ENCODE data around the gene RRP7A. TPM values are rescaled to one million over a fixed set of nuclear protein-coding genes. Genes with fewer than 3 reads are reported as not detected.
"Not testable (repeated sequence)": the region's sequence is repeated elsewhere in the genome, so short reads cannot be mapped to it uniquely, and the experiment has no call there.

Gene RRP7A
- polyA plus RNA-seq, 5 donors: 25.8 to 45.9 (median 29.5) TPM

DNA sequence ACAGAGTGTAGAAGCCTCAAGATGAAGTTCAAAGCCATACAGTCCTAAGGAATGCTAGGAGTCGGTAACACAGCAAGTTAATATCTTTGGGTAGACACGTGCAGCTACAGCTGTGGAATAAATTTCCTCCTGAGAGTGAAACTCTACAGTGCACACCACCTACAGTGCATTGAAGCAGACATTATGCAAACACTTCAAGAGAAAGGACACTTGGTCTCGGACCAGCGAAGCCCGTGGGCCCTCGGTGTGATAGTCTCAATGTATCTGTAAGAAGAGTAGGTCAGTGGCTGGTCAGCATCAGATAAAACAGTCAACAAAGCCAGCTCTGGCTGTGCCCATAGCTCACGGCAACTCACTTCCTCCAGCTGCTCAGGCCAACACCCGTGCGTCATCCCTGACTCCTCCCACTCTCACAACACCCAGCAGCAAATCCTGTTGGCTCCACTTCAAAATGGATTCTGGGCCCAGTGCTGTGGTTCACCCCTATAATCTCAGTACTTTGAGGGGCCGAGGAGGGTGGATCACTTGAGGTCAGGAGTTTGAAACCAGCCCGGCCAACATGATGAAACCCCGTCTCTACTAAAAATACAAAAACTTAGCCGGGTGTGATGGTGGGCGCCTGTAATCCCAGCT, 17.7 kb upstream of the RRP7A start:
- DNase-seq: not testable (repeated sequence)

DNA sequence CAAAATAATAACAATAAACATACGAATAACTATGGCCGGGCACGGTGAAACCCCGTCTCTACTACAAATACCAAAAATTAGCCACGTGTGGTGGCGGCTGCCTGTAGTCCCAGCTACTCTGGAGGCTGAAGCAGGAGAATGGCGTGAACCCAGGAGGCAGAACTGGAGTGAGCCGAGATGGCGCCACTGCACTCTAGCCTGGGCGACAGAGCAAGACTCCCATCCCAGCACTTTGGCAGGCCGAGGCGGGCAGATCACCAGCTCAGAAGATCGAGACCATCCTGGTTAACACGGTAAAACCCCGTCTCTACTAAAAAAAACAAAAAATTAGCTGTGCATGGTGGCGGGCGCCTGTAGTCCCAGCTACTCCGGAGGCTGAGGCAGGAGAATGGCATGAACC, 17.0 kb upstream of the RRP7A start:
- DNase-seq: not testable (repeated sequence)

DNA sequence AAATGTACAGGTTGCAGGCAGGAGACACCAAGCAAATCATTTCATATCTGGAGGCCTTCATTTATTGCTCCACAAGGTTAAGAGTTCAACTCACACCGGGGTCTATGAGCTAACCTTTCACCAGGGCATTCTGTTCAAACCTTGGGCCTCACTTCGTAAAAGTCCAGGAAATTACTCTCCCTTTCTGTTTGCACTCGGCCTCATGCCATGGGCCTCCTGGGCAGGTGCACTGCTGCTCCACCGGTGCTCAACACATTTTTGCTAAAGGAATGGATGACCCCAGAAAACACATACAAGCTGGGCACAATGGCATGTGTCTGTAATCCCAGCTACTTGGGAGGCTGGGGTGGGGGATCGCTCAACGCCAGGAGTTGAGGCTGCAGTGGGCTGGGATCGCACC, 16.6 kb upstream of the RRP7A start:
- no peak for DNase-seq

DNA sequence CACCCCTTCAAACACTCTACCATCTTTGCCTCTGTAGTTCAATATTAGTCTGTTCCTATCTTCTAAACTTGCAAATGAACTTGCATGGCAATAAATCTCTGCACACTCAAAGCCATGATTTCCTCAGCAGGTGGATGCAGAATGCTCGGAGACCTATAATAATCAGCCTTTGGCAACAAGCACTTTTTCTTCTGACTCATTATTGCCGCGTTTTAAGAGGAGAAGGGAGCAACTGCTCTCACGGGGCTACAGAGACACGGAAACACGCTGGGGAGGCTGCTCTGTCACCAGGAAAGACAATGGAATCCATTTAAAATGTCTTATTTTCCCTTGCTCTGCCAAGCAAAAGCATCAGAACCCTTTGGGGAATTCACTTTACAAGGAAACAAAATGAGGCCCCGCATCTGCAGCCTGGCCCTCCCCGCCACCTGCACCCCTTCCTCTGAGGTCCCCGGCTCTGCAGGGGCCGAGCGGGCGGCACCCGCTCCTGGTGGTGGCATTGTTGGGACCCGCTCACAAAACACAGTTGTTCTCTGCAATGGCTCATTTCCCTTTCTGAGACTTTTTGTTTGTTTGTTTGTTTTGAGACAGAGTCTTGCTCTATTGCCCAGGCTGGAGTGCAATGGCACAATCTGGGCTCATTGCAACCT, 15.6 kb upstream of the RRP7A start:
- DNase-seq: not testable (repeated sequence)

DNA sequence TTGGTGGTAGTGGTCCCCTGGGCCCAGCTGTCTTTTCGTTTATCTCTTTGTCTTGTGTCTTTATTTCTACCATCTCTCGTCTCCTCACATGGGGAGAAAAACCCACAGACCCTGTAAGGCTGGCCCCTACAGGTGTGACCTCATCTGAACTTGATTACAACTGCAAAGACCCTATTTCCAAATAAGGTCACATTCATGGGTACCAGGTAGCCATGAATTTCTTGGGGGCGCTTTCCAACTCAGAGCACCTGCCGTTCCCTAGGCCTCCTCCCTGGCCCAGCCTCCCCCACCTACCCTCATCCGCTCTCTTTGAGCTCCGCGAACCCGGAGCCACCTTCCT, 14.0 kb upstream of the RRP7A start:
- no peak for DNase-seq

DNA sequence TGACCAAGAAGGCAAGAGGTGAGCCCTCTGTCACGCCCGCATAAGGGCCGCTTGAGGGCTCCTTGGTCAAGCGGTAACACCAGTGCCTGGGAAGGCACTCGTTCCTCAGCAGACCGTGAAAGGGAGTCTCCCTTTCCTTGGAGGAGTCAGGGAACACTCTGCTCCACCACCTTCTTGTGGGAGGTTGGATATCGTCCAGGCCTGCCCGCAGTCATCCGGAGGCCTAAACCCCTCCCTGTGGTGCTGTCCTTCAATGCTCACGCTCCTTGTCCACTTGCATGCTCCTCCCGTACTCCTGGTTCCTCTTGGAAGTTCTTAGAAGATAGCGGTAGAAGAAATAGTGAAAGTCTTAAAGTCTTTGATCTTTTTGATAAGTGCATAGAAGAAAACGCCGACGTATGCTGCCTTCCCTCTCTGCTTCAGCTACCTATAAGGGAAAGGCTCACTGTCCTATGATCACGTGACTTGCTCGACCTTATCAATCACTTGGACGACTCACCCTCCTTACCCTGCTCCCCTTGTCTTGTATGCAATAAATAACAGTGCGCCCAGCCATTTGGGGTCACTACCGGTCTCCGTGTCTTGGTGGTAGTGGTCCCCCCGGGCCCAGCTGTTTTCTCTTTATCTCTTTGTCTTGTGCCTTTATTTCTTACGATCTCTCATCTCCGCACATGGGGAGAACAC, 11.9 kb upstream of the RRP7A start:
- DNase-seq: not testable (repeated sequence)

DNA sequence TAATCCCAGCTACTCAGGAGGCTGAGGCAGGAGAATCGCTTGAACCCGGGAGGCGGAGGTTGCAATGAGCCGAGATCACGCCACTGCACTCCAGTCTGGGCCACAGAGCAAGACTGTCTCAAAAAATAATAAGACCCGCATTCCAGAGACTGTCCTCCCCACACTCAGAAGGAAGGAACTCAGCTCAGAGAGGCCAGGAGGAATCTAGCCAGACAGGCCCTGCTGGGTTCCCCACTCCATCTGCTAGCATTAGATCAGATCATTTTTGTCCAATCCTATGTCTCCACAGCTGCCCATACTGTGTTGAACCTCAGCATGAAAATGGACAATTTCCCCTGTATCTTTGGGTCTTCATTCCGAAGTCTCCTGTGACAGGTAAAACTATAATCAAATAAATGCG, 9.8 kb upstream of the RRP7A start:
- DNase-seq: not testable (repeated sequence)

DNA sequence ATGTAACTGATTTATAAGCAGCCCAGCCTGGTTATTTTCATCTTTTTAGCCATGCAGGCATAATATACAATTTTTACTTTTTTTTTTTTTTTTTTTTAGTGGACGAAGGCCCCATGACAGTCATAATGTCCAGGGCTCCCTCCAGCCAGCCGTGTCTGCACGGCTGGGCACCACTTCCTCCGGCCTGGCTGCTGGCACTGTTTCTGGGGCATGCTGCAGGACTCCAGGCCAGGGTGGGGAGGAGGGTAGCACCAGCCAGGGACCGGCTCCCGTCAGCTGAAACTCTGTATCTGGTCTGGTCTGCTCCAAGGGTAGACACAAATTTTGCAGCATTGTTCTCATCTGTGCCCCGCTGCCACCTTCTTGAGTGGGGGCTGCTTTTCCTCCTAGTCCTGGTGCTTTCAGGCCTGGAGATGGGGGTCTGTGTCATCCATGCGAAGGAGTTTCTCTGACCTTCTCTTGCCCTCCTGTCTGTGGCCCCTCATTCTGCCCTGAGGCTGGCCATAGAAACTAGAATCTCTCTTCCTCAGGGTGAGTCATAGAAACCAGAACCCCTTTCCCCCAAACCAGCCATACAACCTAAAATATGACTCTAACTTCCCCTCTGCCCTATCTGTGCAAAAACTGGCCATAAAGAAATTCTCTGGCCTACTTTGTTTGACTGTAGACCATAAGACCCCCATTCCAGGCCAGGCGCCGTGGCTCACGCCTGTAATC, 9.2 kb upstream of the RRP7A start:
- DNase-seq: no peak

DNA sequence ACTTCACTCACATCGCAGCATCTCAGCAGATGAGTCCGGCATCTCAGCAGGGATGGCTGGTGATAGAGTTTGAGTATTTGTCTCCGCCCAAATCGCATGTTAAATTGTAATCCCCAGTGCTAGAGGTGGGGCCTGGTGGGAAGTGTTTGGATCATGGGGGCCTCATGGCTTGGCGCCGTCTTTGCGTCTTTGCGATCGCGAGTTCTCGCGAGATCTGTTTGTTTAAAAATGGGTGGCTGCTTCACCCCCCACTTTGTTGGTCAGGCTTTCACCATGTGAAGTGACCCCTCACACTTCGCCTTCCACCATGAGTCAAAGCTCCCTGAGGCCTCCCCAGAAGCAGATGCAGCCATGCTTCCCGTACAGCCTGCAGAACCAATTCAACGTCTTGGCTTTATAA, 3.0 kb upstream of the RRP7A start:
- DNase-seq: no peak

DNA sequence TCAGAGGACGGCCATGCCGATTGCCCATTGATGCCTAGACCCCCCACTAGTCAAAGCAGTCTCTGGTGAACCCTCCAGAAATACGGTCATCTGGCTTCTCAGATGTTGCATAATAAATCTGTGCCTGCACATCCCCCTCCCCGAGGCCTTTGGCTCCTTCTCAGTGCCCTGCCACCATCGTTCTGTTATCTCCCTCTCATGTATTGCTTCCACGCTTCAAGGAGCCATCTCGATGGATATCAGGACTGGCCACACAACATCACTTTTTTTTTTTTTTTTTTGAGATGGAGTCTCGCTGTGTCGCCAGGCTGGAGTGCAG, 1.6 kb upstream of the RRP7A start:
- no peak for DNase-seq

DNA sequence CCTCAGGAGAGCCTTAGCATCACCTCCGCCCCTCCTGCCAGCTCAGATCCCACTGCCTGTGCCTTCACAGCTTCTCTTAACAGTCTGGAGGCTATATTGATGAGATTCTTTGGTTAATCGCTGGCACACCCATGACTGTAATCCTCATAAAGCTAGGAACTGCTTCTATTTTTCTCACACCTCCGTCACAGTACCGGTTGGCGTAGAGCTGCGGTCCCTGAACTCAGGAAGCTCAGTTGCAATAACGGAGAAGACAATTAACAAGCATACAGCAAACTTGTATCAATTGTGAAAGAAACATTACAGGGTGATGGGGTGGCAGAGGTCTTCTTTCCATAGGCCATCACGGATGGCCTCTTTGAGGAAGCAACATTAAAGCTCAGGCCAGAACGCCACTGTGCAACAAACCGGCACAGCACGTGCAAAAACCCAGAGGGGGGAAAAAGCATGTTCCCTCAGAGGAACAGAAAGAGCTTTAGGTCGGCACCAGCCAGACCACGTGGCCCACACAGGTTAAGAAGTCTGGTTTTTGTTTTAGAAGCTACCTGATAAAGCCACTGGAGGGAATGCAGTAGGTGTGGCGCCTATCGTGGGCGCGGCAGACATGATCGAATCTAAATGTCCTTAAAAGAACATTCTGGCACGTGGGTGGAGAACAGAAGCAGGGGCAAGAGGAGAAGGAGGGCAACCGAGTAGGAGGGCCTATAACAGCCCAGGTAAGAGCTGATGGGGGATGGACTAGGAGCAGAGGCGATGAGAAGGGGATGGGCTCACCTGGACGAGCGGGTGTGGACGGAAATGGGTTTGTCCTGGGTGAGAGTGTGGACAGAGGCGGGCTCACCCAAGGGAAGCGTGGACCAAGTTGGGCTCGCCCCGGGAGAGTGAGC, 715 bp downstream of the RRP7A start:
- DNase-seq: not testable (repeated sequence)

DNA sequence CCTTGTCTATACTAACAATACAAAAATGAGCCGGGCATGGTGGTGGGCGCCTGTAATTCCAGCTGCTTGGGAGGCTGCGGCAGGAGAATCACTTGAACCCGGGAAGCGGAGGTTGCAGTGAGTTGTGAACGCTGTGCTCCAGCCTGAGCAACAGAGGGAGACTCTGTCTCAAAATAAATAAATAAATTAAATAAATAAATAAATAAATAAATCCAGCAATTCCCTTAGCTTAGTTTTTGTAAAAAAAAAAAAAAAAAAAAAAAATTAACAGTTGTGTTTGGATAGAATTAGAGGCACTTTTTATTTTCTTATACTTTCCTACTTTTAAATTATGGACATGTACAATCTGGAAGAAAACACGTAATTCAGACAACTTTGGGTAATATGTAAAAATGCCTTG, 2.5 kb downstream of the RRP7A start:
- not testable (repeated sequence) for DNase-seq

DNA sequence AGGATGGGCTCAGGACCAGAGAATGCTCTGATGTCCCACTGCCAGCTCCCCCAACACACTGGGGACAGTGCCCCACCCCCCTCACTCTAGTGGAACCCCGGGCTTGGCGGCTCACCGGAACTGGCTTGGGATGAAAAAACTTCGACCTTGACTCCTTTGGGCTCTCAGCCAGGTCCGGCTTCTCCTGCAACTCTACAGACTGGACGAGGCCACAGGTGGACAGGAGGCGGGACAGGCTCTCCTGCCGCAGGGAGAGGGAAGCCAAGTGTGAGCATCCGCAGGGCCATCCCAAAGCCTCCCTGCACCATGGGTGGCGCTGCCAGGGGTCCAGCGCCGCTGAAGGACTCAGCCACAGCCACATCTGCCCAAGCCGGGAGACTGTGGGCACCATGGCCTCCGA, 3.7 kb downstream of the RRP7A start:
- DNase-seq: no peak

DNA sequence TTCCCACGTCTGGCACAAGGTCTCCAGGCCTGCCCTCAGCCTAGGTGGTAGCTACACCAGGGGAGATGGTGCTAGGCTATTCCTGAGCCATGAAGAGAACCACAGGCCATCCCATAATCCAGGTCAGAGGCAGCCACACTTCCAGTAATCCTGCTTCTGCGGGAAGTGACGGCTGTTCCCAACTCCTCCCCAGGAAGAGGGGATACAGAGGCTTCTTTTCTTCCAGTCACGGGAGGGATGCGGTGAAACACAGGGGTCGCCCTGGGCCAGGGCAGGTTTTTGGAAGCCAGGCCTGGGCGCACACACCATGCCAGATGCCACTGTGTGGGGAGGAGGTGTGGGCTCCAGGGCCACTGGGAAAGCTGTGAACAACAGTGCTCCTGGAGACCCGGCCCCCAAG, 4.3 kb downstream of the RRP7A start:
- DNase-seq: not testable (repeated sequence)

DNA sequence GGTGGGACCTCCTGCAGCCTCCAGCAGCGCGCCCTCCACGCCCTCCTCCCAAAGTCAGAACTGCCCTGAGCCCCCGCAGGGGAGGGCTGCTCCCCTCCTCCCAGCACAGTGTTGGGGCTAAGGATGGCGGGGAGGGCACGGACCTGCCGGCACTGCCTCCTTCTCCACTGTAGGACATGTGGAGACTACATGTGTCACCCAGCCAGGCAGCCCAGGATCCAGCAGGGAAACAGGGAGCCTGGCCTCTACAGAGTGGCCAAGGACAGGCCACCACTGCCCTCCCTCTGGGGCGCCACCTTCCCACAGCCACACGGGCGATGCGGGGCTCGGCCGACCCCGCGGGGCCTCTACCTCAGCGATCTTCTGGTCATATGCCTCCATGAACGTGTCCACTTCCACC, 5.3 kb downstream of the RRP7A start:
- DNase-seq: not testable (repeated sequence)

DNA sequence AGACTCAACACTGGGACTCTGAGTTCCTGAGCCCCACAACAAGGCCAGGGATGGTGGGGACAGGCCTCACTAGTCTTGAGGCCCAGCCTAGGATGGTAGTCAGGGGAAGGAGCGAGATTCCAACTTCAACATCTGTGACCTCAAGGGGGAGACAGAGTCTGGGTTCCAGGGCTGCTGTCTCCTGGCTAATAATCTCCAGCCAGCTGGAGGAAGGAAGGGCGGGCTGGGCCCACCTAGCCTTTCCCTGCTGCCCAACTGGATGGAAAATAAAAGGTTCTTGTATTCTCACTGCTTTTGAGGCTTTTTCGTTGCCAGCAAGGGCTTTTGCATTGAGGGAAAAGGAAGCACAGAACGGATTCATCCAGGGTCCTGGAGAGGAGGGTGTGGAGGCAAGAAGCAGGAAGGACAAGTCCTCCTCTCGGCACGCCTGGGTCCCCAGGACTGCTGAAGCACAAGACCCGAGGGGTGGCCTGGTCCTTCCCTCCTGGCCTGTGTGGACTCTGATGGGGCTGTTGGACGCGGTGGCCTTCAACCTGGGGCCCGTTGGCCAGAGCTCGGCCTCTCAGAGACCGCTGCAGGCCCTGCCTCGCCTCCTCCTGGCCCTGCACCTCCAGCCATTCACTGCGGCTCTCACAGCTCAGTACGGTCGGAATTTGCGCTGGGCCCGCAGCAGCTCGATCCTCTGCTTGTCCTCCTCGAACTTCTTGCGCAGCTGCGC, 7.2 kb downstream of the RRP7A start:
- not testable (repeated sequence) for DNase-seq

DNA sequence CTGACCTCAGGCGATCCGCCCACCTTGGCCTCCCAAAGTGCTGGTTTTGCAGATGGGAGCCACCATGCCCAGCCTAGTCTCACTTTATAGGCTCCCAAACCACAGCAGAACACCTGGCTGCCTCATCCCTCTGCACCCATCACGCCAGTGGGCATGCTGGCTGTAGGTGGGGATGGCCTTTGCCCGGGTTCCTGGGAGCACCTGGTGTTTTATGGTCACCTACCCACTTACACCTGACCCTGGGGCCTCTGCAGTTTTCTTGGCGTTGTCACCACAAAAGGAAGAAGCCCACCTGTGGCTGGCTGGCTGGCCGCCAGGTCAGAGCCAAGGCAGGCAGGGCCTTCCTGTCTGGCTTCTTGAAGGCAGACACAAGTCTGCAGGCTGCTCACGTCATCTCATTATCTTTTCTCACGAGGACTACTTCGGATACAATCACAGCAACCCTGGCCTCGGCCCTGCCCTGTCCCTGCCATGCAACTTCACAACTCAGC, 8.2 kb downstream of the RRP7A start:
- no peak for DNase-seq

DNA sequence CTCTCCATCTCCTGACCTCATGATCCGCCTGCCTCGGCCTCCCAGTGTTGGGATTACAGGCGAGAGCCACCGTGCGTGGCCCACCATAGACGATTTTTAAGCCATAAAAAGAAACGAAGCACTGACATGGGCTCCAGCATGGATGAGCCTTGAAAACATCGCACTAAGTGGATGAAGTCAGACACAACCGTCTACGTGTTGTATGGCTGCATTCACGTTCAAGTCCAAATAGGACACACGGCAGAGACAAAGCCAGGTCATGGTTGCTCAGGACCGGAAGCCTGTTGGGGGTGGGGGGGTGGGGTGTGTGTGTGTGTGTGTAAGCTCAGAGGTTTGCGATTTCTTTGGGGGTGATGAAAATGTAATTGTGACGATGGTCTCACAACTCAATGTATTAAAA, 10.0 kb downstream of the RRP7A start:
- DNase-seq: no peak

DNA sequence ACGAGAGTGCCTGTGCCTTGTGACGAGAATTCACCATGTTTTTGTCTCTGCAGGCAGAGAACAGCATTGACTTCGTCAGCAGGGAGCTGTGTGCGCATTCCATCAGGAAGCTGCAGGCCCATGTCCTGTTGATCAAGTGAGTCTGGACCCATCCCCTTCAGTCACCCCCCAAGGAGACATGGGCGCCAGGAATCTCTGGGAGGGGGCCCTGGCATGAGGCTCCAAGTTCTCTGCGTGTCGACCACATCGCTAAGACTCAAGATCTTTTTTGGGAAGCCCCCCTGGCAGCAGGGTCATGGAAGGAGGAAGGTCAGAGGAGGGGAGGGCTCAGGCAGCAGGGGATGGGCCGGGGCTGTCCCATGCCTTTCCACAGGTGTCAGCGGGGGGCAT, 10.6 kb downstream of the RRP7A start:
- not testable (repeated sequence) for DNase-seq

DNA sequence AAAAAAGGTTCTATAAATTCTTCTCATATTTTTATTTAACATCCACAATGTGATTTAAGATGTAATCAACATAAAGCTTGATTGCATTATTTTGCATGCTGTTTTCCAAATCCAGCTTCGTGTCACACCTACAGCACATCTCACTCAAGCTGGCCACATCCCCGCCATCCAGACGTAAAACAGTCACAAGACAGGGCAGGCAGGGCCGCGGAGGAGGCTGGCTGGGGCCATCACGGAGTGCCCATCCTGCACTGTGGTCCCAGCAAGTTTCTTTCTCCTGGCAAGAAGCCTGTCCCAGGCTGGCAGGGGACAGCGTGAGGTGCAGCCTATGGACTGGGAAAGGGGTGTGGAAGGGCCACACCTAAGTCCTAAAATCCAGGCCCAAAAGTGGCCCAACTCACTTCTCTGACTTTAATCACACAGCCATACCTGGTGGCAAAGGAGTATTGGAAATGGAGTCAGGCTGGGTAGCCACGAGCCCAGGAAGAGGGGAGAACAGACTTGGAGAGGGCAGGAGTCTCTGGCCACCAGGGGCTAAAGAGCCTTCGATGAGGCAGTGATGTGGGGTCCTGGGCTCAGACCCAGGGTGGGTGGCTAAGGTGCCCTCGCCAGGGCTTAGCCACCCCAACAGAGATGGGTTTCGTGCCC, 11.1 kb downstream of the RRP7A start:
- not testable (repeated sequence) for DNase-seq

DNA sequence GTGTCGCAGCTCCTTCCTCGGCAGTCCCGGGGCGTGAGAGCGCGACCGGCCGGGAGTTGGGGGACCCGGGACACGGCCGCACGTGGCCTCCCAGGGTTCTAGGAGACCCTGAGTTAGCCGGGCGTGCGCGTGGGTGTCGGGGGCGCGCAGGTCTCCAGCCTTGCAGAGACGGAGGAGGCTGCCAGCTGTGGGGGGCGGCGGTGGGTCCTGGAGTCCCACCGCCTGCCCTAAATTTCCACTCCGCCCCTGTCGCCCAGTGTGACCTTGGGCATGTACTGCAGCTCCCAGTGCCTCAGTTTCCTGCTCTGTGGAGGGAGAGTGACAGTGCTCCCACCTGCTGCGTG, 18.8 kb downstream of the RRP7A start:
- no peak for DNase-seq
